ENCODE results near the gene TP53BP1.
A peak's percentile ranks its signal among the peaks of the same experiment; 100 is the strongest.

Gene TP53BP1

DNA sequence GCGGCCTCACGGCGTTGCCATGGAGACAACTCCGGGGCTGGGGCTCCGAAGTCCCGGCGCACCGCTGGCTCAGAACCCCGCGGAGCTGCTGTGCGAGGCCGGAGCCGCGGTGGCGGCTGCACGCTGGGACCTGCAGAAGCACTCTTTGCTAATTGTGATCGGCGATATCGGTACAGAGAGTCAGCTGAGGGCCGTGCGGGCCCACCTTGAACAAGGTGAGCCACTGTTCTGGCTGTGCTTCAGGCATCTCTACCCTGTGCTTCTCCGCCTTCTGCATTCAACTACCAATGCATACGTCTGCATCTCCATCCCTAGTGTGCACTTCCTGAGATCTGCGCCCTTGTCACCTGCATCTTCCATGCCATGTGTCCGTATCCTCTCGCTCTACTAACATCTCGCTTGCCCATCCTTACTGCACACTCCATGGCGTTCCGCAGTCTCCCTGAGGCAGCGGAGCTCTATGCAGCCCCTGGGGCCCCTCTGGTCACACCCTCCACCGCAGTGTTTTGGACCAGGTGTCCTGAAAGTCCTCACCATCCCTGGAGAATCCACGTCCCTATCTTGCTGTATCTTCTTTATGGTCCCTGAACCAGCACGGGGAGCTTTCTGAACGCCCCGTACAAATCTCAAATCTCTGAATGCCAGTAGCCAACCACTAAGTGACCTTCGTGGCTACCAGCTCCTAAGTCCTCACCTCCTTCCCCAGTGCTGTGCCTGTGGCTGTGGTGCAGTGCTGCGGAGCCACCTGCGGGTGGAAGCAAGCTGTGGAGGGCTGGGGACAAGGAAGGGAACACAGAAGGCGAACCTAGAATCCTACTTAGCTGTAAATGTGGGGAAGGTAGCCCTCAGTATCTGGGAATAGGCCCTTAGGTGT lies 18.3 kb upstream of the TP53BP1 start:
- peak overlapping the region in 1 of 2 donors; percentile 68 for H3K27ac ChIP-seq
- no peak for DNase-seq (ENCODE audit: low spot score)
- TF ChIP-seq, protein P1, sequence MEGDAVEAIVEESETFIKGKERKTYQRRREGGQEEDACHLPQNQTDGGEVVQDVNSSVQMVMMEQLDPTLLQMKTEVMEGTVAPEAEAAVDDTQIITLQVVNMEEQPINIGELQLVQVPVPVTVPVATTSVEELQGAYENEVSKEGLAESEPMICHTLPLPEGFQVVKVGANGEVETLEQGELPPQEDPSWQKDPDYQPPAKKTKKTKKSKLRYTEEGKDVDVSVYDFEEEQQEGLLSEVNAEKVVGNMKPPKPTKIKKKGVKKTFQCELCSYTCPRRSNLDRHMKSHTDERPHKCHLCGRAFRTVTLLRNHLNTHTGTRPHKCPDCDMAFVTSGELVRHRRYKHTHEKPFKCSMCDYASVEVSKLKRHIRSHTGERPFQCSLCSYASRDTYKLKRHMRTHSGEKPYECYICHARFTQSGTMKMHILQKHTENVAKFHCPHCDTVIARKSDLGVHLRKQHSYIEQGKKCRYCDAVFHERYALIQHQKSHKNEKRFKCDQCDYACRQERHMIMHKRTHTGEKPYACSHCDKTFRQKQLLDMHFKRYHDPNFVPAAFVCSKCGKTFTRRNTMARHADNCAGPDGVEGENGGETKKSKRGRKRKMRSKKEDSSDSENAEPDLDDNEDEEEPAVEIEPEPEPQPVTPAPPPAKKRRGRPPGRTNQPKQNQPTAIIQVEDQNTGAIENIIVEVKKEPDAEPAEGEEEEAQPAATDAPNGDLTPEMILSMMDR (IDR thresholded peaks at IDR 0.05) = no peak
- H3K4me3 ChIP-seq = peak overlapping the region; percentile 74

DNA sequence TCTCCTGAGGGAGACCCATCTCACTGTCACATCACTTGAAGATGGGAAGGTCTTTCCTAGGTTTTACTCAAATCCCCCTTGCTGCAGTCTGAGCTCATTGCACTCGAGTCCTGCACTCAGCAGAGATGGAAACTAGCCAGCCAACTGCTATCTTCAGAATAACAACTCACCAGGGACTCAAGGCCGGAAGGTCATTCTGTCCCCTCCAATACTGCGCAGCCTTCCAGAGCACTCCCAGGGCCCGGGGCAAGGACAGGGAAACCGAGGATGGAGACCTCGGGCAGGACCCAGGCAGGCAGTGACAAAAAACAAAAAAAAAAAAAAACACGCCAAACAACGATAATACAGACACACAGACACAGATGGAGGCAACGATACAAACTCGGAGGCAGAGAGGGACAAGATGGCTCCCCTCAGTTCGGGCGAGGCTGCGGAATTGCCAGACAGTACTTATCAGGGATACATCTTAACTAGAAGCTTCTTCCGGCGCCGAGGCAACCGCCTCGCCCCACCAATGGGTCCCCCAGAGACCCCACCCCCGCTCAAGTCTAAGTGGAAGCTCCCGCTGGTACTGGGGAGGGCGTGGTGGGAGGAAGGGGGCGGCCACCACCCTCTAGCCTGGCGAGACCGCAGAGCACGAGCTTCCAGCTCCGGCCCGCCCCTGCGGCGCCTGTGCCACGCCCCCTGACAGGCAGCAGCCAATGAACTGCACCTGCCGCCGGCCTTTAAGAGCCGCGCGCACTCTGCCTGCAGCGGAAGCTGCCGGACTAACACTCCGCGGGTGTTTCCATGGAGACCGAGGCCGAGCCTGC lies 17.4 kb upstream of the TP53BP1 start:
- TF ChIP-seq, protein P1 (IDR thresholded peaks at IDR 0.05) = no peak
- DNase-seq (ENCODE audit: low spot score) = peak; percentile 99
- H3K4me3 ChIP-seq = peak overlapping the region; percentile 74
- H3K27ac ChIP-seq = peak overlapping the region; percentile 80 to 85

DNA sequence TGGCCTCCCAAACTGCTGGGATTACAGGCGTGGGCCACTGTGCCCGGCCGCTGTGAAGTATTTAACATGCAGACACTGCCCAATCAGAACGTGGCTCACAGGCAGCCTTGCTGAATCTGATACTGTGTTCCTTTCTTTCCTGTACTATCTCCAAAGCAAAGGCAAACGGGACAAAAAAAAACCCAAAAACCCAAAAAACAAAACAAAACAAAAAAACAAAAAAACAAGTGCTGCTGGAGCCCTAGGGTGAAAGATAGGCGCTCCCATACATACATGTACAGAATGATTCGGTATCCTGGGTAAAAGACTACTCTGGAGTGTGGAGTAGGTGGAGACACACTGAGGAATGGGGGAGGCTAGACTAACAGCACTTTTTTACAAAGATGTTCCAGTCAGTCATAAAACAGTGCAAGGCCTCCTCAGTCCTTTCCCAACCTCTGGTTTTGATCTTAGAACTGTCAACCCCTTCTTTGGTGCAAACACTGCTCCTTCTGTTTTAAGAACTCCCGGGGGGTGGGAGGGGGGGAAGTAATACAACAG lies 16.8 kb upstream of the TP53BP1 start:
- Histone ChIP-seq H3K4me3 (peak overlapping the region; percentile 74), H3K27ac (peak overlapping the region; percentile 80 to 85)
- no peak for DNase-seq (ENCODE audit: low spot score)
- TF ChIP-seq, protein P1 (IDR thresholded peaks at IDR 0.05) = no peak

DNA sequence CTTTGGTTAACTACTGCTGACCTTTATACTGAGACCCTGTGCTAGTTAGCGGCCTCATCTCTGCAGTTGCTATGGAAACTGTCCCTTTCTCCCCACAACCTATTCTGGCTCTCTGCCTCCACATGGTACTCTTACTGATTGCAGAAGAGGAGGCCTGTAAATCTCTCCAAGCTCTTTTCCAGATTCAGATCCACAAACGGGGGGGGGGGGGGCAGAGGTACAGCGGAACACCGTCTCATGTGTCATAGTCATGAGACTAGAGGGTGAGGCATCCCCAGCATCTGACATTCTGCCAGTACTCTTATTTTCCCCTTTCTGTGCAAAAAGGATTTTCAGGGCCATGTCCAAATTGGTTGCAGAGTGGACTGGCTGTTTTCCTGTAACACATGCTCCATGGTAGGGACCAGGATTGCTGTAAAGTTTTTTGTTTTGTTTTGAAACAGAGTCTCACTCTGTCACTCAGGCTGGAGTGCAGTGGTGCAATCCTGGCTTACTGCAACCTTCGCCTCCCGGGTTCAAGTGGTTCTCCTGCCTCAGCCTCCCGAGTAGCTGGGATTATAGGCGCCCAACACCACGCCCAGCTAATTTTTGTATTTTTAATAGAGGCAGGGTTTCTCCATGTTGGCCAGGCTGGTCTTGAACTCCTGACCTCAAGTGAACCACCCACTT lies 16.2 kb upstream of the TP53BP1 start:
- peak overlapping the region in 1 of 2 donors; percentile 85 for H3K27ac ChIP-seq
- DNase-seq (ENCODE audit: low spot score) = no peak
- H3K4me3 ChIP-seq = no peak overlapping the region
- TF ChIP-seq, protein P1 (IDR thresholded peaks at IDR 0.05) = no peak

DNA sequence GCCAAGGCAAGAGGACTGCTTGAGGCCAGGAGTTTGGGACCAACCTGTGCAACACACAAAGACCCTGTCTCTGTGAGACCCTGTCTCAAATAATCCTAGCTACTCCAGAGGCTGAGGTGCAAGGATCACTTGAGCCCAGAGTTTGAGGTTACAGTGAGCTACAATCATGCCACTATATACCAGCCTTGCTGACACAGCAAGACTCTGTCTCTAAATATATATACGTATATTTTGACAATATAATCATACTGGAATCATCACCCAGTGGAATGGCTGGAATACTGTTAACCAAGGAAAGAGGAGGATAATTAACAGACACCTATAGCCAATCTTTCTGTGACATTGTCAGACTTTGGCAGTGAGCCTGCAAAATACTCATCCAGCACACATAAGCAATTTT lies 15.5 kb upstream of the TP53BP1 start:
- Histone ChIP-seq H3K27ac (peak overlapping the region in 1 of 2 donors; percentile 85), H3K4me3 (no peak overlapping the region)
- DNase-seq (ENCODE audit: low spot score) = no peak
- TF ChIP-seq, protein P1 (IDR thresholded peaks at IDR 0.05) = no peak

DNA sequence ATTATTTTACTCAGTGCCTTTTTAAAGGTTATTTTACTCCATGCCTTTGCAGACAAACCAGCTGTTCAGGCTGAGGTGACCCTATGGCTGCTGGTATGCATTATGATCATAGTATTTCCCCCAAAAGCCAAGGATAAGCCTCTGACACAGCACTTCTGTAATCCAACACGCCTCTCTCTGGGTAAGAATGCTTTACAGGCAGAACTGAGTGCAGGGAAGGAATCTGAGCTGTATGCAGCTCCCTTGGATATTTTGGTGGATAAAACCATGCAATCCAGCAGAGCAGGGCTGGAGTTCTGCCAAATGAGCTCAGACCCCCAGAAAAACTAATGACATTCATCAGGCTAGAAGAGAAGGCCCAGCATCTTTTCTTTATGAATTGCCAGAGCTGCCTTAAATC lies 12.8 kb upstream of the TP53BP1 start:
- H3K4me3 ChIP-seq = no peak overlapping the region
- no peak overlapping the region for H3K27ac ChIP-seq
- TF ChIP-seq, protein P1 (IDR thresholded peaks at IDR 0.05) = no peak
- DNase-seq (ENCODE audit: low spot score) = no peak
